SKM-1 treated with dmso at 0.1 percent for 144 hours (cell line): Measurements from ENCODE around the gene IKZF1.

ENCODE experiments used
- DNase-seq: peaks from one replicate; lab custom pipeline; 2025; ENCODE audit not compliant: unreplicated experiment; lab: John Stamatoyannopoulos, UW

The IKZF1 gene

GRCh38 chr7:50404392-50404791 is 99.9 kb downstream of the IKZF1 start:
- no peak for DNase-seq

GRCh38 chr7:50405221-50405620 is 100.7 kb downstream of the IKZF1 start:
- no peak for DNase-seq

- DNase-seq: no peak
Observed at GRCh38 chr7:50406935-50407334, 102.4 kb downstream of the IKZF1 start.

- DNase-seq: peak; percentile 13
Observed at GRCh38 chr7:50409856-50410745, 105.6 kb downstream of the IKZF1 start.

GRCh38 chr7:50411332-50411731 is 106.8 kb downstream of the IKZF1 start:
- DNase-seq: no peak

- no peak for DNase-seq
Observed at GRCh38 chr7:50412973-50413372, 108.5 kb downstream of the IKZF1 start.

- no peak for DNase-seq
Observed at GRCh38 chr7:50413561-50413960, 109.0 kb downstream of the IKZF1 start.

- DNase-seq: no peak
Observed at GRCh38 chr7:50415844-50416364, 111.4 kb downstream of the IKZF1 start.

GRCh38 chr7:50416527-50417182 is 112.1 kb downstream of the IKZF1 start:
- peak; percentile 69 for DNase-seq

GRCh38 chr7:50418086-50418515 is 113.6 kb downstream of the IKZF1 start:
- DNase-seq: peak; percentile 87

- DNase-seq: no peak
Observed at GRCh38 chr7:50418526-50419290, 114.2 kb downstream of the IKZF1 start.

GRCh38 chr7:50421043-50421442 is 116.5 kb downstream of the IKZF1 start:
- DNase-seq: no peak

GRCh38 chr7:50422858-50423257 is 118.3 kb downstream of the IKZF1 start:
- no peak for DNase-seq

- no peak for DNase-seq
Observed at GRCh38 chr7:50423860-50424259, 119.3 kb downstream of the IKZF1 start.

- DNase-seq: no peak
Observed at GRCh38 chr7:50425318-50425717, 120.8 kb downstream of the IKZF1 start.

GRCh38 chr7:50426280-50427045 is 121.9 kb downstream of the IKZF1 start:
- DNase-seq: no peak

GRCh38 chr7:50427518-50427917 is 123.0 kb downstream of the IKZF1 start:
- no peak for DNase-seq

GRCh38 chr7:50428911-50429310 is 124.4 kb downstream of the IKZF1 start:
- no peak for DNase-seq

- no peak for DNase-seq
Observed at GRCh38 chr7:50431316-50431715, 126.8 kb downstream of the IKZF1 start.

GRCh38 chr7:50431722-50432305 is 127.3 kb downstream of the IKZF1 start:
- no peak for DNase-seq
